ENCODE results near the gene SPACA7.

SPACA7 gene

GRCh38 chr13:112342841-112343361, 33.3 kb upstream of the SPACA7 start:
- Histone ChIP-seq H3K9me2 (replicated peaks; ENCODE audit: insufficient read depth, low read length) (no peaks in the 10 kb centered on the region), H3F3A (ENCODE audit: insufficient read depth) (no peaks in the 10 kb centered on the region), H3K4me2 (ENCODE audit: low read depth, low read length, poor library complexity, severe bottlenecking) (no peak overlapping the region), H3K9ac (ENCODE audit: low read length) (no peak overlapping the region), H4K20me1 (ENCODE audit: low read depth, low read length) (no peaks in the 10 kb centered on the region), H3K9me3 (ENCODE audit: insufficient read depth, low read length) (no peaks in the 10 kb centered on the region), H3K27me3 (ENCODE audit: low read length) (no peaks in the 10 kb centered on the region), H3K79me2 (ENCODE audit: insufficient read depth, low read length) (no peaks in the 10 kb centered on the region), H3K27ac (ENCODE audit: low read depth, low read length) (no peak overlapping the region), H3K4me3 (ENCODE audit: insufficient read depth, low read length, poor library complexity, severe bottlenecking) (no peak overlapping the region), H2AFZ (ENCODE audit: low read depth, low read length, severe bottlenecking) (no peak overlapping the region), H3K36me3 (ENCODE audit: low read length) (no peaks in the 10 kb centered on the region)
- TF ChIP-seq, protein P1, sequence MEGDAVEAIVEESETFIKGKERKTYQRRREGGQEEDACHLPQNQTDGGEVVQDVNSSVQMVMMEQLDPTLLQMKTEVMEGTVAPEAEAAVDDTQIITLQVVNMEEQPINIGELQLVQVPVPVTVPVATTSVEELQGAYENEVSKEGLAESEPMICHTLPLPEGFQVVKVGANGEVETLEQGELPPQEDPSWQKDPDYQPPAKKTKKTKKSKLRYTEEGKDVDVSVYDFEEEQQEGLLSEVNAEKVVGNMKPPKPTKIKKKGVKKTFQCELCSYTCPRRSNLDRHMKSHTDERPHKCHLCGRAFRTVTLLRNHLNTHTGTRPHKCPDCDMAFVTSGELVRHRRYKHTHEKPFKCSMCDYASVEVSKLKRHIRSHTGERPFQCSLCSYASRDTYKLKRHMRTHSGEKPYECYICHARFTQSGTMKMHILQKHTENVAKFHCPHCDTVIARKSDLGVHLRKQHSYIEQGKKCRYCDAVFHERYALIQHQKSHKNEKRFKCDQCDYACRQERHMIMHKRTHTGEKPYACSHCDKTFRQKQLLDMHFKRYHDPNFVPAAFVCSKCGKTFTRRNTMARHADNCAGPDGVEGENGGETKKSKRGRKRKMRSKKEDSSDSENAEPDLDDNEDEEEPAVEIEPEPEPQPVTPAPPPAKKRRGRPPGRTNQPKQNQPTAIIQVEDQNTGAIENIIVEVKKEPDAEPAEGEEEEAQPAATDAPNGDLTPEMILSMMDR (IDR thresholded peaks at IDR 0.05; ENCODE audit: insufficient read depth, low read length, poor library complexity, severe bottlenecking): no peak
- no peak for TF ChIP-seq EZH2phosphoT487 (conservative IDR thresholded peaks at IDR 0.05; ENCODE audit: low read length)

DNA sequence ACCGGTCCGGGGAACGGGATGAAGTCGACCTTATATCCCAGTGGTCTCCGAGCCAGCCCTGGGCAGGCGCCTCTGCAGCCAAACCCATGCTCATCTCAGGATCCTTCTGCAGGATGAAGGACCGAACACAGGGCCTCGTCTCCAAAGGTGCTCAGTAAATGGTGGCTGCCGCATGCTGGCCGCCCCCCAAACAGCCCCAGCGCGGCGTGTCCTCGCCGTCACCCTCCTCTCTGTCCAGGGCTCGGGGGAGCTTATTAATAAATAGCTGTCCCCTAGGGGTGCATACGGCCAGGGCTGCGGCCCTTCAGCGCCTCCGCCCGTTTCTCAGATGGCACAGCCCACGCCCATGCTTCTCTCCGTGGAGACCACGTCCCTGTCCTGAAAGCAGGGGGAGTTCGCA, 32.6 kb upstream of the SPACA7 start:
- H3K9me3 ChIP-seq (ENCODE audit: insufficient read depth, low read length): no peaks in the 10 kb centered on the region
- no peak overlapping the region for H3K4me2 ChIP-seq (ENCODE audit: low read depth, low read length, poor library complexity, severe bottlenecking)
- no peak overlapping the region for H3K27ac ChIP-seq (ENCODE audit: low read depth, low read length)
- no peak overlapping the region for H3K4me3 ChIP-seq (ENCODE audit: insufficient read depth, low read length, poor library complexity, severe bottlenecking)
- TF ChIP-seq EZH2phosphoT487 (conservative IDR thresholded peaks at IDR 0.05; ENCODE audit: low read length): no peak
- TF ChIP-seq, protein P1 (IDR thresholded peaks at IDR 0.05; ENCODE audit: insufficient read depth, low read length, poor library complexity, severe bottlenecking): no peak
- H3K79me2 ChIP-seq (ENCODE audit: insufficient read depth, low read length): no peaks in the 10 kb centered on the region
- H3K27me3 ChIP-seq (ENCODE audit: low read length): no peaks in the 10 kb centered on the region
- no peak overlapping the region for H2AFZ ChIP-seq (ENCODE audit: low read depth, low read length, severe bottlenecking)
- H3K9me2 ChIP-seq (replicated peaks; ENCODE audit: insufficient read depth, low read length): no peaks in the 10 kb centered on the region
- H3F3A ChIP-seq (ENCODE audit: insufficient read depth): no peaks in the 10 kb centered on the region
- no peaks in the 10 kb centered on the region for H4K20me1 ChIP-seq (ENCODE audit: low read depth, low read length)
- H3K36me3 ChIP-seq (ENCODE audit: low read length): no peaks in the 10 kb centered on the region
- no peak overlapping the region for H3K9ac ChIP-seq (ENCODE audit: low read length)

GRCh38 chr13:112345826-112346172, 30.4 kb upstream of the SPACA7 start:
- H4K20me1 ChIP-seq (ENCODE audit: low read depth, low read length): no peaks in the 10 kb centered on the region
- no peaks in the 10 kb centered on the region for H3K9me3 ChIP-seq (ENCODE audit: insufficient read depth, low read length)
- TF ChIP-seq EZH2phosphoT487 (conservative IDR thresholded peaks at IDR 0.05; ENCODE audit: low read length): no peak
- TF ChIP-seq, protein P1 (IDR thresholded peaks at IDR 0.05; ENCODE audit: insufficient read depth, low read length, poor library complexity, severe bottlenecking): no peak
- no peak overlapping the region for H3K4me2 ChIP-seq (ENCODE audit: low read depth, low read length, poor library complexity, severe bottlenecking)
- no peak overlapping the region for H3K27ac ChIP-seq (ENCODE audit: low read depth, low read length)
- no peak overlapping the region for H3K4me3 ChIP-seq (ENCODE audit: insufficient read depth, low read length, poor library complexity, severe bottlenecking)
- H3F3A ChIP-seq (ENCODE audit: insufficient read depth): no peaks in the 10 kb centered on the region
- no peaks in the 10 kb centered on the region for H3K79me2 ChIP-seq (ENCODE audit: insufficient read depth, low read length)
- no peak overlapping the region for H2AFZ ChIP-seq (ENCODE audit: low read depth, low read length, severe bottlenecking)
- H3K27me3 ChIP-seq (ENCODE audit: low read length): no peaks in the 10 kb centered on the region
- H3K9me2 ChIP-seq (replicated peaks; ENCODE audit: insufficient read depth, low read length): no peaks in the 10 kb centered on the region
- no peaks in the 10 kb centered on the region for H3K36me3 ChIP-seq (ENCODE audit: low read length)
- no peak overlapping the region for H3K9ac ChIP-seq (ENCODE audit: low read length)

All from SU-DHL-6 (cell line).